Muscle layer of duodenum (tissue), 2 donors: ENCODE measurements around the gene PRKD1.

Experiments
- H3K27ac ChIP-seq: one replicate; pipeline ENCODE4 v1.7.0; 2013; ENCODE audit warnings: mild to moderate bottlenecking, low read length
- H3K27me3 ChIP-seq: one replicate; pipeline ENCODE4 v1.7.0; 2013; ENCODE audit warnings: low read depth, mild to moderate bottlenecking, control low read depth, low read length
- H3K36me3 ChIP-seq, 2 donors: one replicate each; pipeline ENCODE4 v1.7.0; 2013; ENCODE audit warnings: low read length in 2 of 2, control low read depth in 1 of 2, mild to moderate bottlenecking in 1 of 2; ENCODE audit not compliant: insufficient read depth in 2 of 2, control insufficient read depth in 1 of 2
- H3K4me1 ChIP-seq, 2 donors: one replicate each; pipeline ENCODE4 v1.7.0; 2013; ENCODE audit warnings: low read length in 2 of 2, mild to moderate bottlenecking in 2 of 2, control low read depth in 1 of 2, moderate library complexity in 1 of 2; ENCODE audit not compliant: insufficient read depth in 2 of 2, control insufficient read depth in 1 of 2
- H3K4me3 ChIP-seq, 2 donors: one replicate each; pipeline ENCODE4 v1.7.0; 2013; ENCODE audit warnings: low read length in 2 of 2, low read depth in 1 of 2, mild to moderate bottlenecking in 1 of 2
- H3K9me3 ChIP-seq, 2 donors: one replicate each; pipeline ENCODE4 v1.7.0; 2013; ENCODE audit warnings: low read length in 2 of 2, control low read depth in 1 of 2, mild to moderate bottlenecking in 1 of 2; ENCODE audit not compliant: control insufficient read depth in 1 of 2
- donor health status: healthy.

PRKD1 gene

GRCh38 chr14:29810064-29810463 is 117.6 kb downstream of the PRKD1 start:
- H3K27me3 ChIP-seq = no peaks in the 10 kb centered on the region
- H3K36me3 ChIP-seq = no peaks in the 10 kb centered on the region
- no peak overlapping the region for H3K4me3 ChIP-seq
- H3K9me3 ChIP-seq = no peaks in the 10 kb centered on the region
- H3K27ac ChIP-seq = no peak overlapping the region
- peaks cover 0 to 27% of the 10 kb centered on the region in 2 donors for H3K4me1 ChIP-seq

GRCh38 chr14:29806124-29806517 is 121.5 kb downstream of the PRKD1 start:
- no peaks in the 10 kb centered on the region for H3K36me3 ChIP-seq
- no peak overlapping the region for H3K4me3 ChIP-seq
- H3K4me1 ChIP-seq = peaks cover 0 to 20% of the 10 kb centered on the region in 2 donors
- no peak overlapping the region for H3K27ac ChIP-seq
- H3K27me3 ChIP-seq = no peaks in the 10 kb centered on the region
- no peaks in the 10 kb centered on the region for H3K9me3 ChIP-seq

GRCh38 chr14:29805415-29806123 is 122.1 kb downstream of the PRKD1 start:
- Histone ChIP-seq H3K27me3 (no peaks in the 10 kb centered on the region), H3K4me1 (peaks cover 0 to 17% of the 10 kb centered on the region in 2 donors), H3K4me3 (no peak overlapping the region), H3K27ac (no peak overlapping the region), H3K36me3 (no peaks in the 10 kb centered on the region), H3K9me3 (no peaks in the 10 kb centered on the region)

GRCh38 chr14:29804481-29805266 is 123.0 kb downstream of the PRKD1 start:
- Histone ChIP-seq H3K4me1 (peaks cover 0 to 12% of the 10 kb centered on the region in 2 donors), H3K36me3 (no peaks in the 10 kb centered on the region), H3K27me3 (no peaks in the 10 kb centered on the region), H3K9me3 (no peaks in the 10 kb centered on the region), H3K27ac (no peak overlapping the region), H3K4me3 (no peak overlapping the region)

- Histone ChIP-seq H3K36me3 (no peaks in the 10 kb centered on the region), H3K27me3 (no peaks in the 10 kb centered on the region), H3K27ac (no peak overlapping the region), H3K4me3 (no peak overlapping the region), H3K4me1 (peaks cover 0 to 12% of the 10 kb centered on the region in 2 donors), H3K9me3 (no peaks in the 10 kb centered on the region)
Observed at GRCh38 chr14:29803045-29803444, 124.6 kb downstream of the PRKD1 start.

- Histone ChIP-seq H3K27me3 (no peaks in the 10 kb centered on the region), H3K27ac (no peak overlapping the region), H3K4me1 (peaks cover 0 to 12% of the 10 kb centered on the region in 2 donors), H3K36me3 (no peaks in the 10 kb centered on the region), H3K4me3 (no peak overlapping the region), H3K9me3 (no peaks in the 10 kb centered on the region)
Observed at GRCh38 chr14:29802211-29802610, 125.4 kb downstream of the PRKD1 start.

GRCh38 chr14:29800961-29801360 is 126.7 kb downstream of the PRKD1 start:
- Histone ChIP-seq H3K36me3 (no peaks in the 10 kb centered on the region), H3K4me1 (peaks cover 0 to 8% of the 10 kb centered on the region in 2 donors), H3K4me3 (no peak overlapping the region), H3K27me3 (no peaks in the 10 kb centered on the region), H3K27ac (no peak overlapping the region), H3K9me3 (no peaks in the 10 kb centered on the region)

GRCh38 chr14:29799464-29800095 is 128.1 kb downstream of the PRKD1 start:
- no peak overlapping the region for H3K4me3 ChIP-seq
- H3K9me3 ChIP-seq = no peaks in the 10 kb centered on the region
- H3K27me3 ChIP-seq = no peaks in the 10 kb centered on the region
- H3K27ac ChIP-seq = no peak overlapping the region
- no peaks in the 10 kb centered on the region for H3K36me3 ChIP-seq
- H3K4me1 ChIP-seq = no peaks in the 10 kb centered on the region

- Histone ChIP-seq H3K27ac (no peak overlapping the region), H3K36me3 (no peaks in the 10 kb centered on the region), H3K4me1 (no peaks in the 10 kb centered on the region), H3K9me3 (no peaks in the 10 kb centered on the region), H3K4me3 (no peak overlapping the region), H3K27me3 (no peaks in the 10 kb centered on the region)
Observed at GRCh38 chr14:29798811-29799210, 128.8 kb downstream of the PRKD1 start.

- no peaks in the 10 kb centered on the region for H3K4me1 ChIP-seq
- H3K36me3 ChIP-seq = no peaks in the 10 kb centered on the region
- H3K9me3 ChIP-seq = no peaks in the 10 kb centered on the region
- H3K27me3 ChIP-seq = no peaks in the 10 kb centered on the region
- no peak overlapping the region for H3K27ac ChIP-seq
- H3K4me3 ChIP-seq = no peak overlapping the region
Observed at GRCh38 chr14:29798108-29798663, 129.5 kb downstream of the PRKD1 start.

GRCh38 chr14:29796853-29797252 is 130.8 kb downstream of the PRKD1 start:
- Histone ChIP-seq H3K27me3 (no peaks in the 10 kb centered on the region), H3K36me3 (no peaks in the 10 kb centered on the region), H3K9me3 (no peaks in the 10 kb centered on the region), H3K27ac (no peak overlapping the region), H3K4me1 (no peaks in the 10 kb centered on the region), H3K4me3 (no peak overlapping the region)
